HEK293 (cell line): Measurements from ENCODE around the gene LETM1.

ENCODE experiments used
- CTCF ChIA-PET: fragments of 350-600 bp; formaldehyde crosslinking; extraction: SDS; loops from one replicate; lab custom pipeline; 2021; ENCODE audit warnings: antibody characterized with exemption; lab: Yijun Ruan, JAX
- POLR2A ChIA-PET: fragments of 300-600 bp; formaldehyde crosslinking; extraction: SDS; loops from one replicate; lab custom pipeline; 2020; ENCODE audit warnings: antibody characterized with exemption, inconsistent platforms; lab: Yijun Ruan, JAX
- H3K27ac ChIP-seq: fragments of 200-500 bp; sonication (Bioruptor generic); 2 replicates; pipeline ENCODE4 v1.5.1; 2014; ENCODE audit warnings: low read depth, low read length, control low read depth, inconsistent platforms; ENCODE audit errors: extremely low read depth
- H3K36me3 ChIP-seq, 2 experiments: fragments of 200-500 bp in 1 of 2; sonication (Bioruptor generic) in 1 of 2; 1 replicate in 1 of 2; 2 replicates in 1 of 2; pipeline ENCODE4 v1.5.1; 2014 to 2017; ENCODE audit warnings: inconsistent platforms in 2 of 2, low read length in 2 of 2; ENCODE audit not compliant: control insufficient read depth in 2 of 2, insufficient read depth in 1 of 2
- H3K4me1 ChIP-seq: fragments of 200-500 bp; sonication (Bioruptor generic); 2 replicates; pipeline ENCODE4 v1.5.1; 2014; ENCODE audit warnings: mild to moderate bottlenecking, low read length, inconsistent platforms; ENCODE audit not compliant: control insufficient read depth, insufficient read depth
- H3K4me3 ChIP-seq: 2 replicates; pipeline ENCODE4 v1.5.1; 2011; ENCODE audit warnings: low read depth, mild to moderate bottlenecking, control low read depth, low read length, moderate library complexity
- H3K9me3 ChIP-seq: fragments of 200-500 bp; sonication (Bioruptor generic); 2 replicates; pipeline ENCODE4 v1.5.1; 2014; ENCODE audit warnings: low read depth, low read length, inconsistent platforms; ENCODE audit not compliant: control insufficient read depth, insufficient read depth
- SCRT2 ChIP-seq: fragments of 450-650 bp; formaldehyde crosslinking; IDR thresholded peaks from 2 replicates; pipeline ENCODE4 v1.5.1; 2016; ENCODE audit warnings: missing biosample characterization, missing genetic modification characterization
- SP2 ChIP-seq: fragments of 450-650 bp; formaldehyde crosslinking; IDR thresholded peaks from 2 replicates; pipeline ENCODE4 v1.5.1; 2016; ENCODE audit warnings: missing biosample characterization, missing genetic modification characterization
- ZBTB20 ChIP-seq: fragments of 450-650 bp; formaldehyde crosslinking; IDR thresholded peaks from 2 replicates; pipeline ENCODE4 v1.5.1; 2016; ENCODE audit warnings: missing biosample characterization, missing genetic modification characterization
- ZBTB48 ChIP-seq: fragments of 450-650 bp; formaldehyde crosslinking; IDR thresholded peaks from 2 replicates; pipeline ENCODE4 v1.5.1; 2016; ENCODE audit warnings: missing biosample characterization, missing genetic modification characterization
- ZNF248 ChIP-seq: fragments of 450-650 bp; formaldehyde crosslinking; IDR thresholded peaks from 2 replicates; pipeline ENCODE4 v1.5.1; 2017; ENCODE audit warnings: missing biosample characterization, missing genetic modification characterization
- ZNF488 ChIP-seq: fragments of 450-650 bp; formaldehyde crosslinking; IDR thresholded peaks from 2 replicates; pipeline ENCODE4 v1.5.1; 2016; ENCODE audit warnings: missing biosample characterization, missing genetic modification characterization
- ZNF596 ChIP-seq: fragments of 450-650 bp; IDR thresholded peaks from 2 replicates; pipeline ENCODE4 v1.5.0; 2018; ENCODE audit warnings: missing biosample characterization, mild to moderate bottlenecking, missing genetic modification characterization, moderate library complexity
- ZNF692 ChIP-seq: fragments of 450-650 bp; formaldehyde crosslinking; IDR thresholded peaks from 2 replicates; pipeline ENCODE4 v1.5.1; 2016; ENCODE audit warnings: missing biosample characterization, missing genetic modification characterization
- ZNF76 ChIP-seq: fragments of 450-650 bp; formaldehyde crosslinking; IDR thresholded peaks from 2 replicates; pipeline ENCODE4; 2016; ENCODE audit warnings: low read depth, missing biosample characterization, missing genetic modification characterization, borderline replicate concordance
- ZSCAN30 ChIP-seq: fragments of 450-650 bp; IDR thresholded peaks from 2 replicates; pipeline ENCODE4 v1.5.1; 2018; ENCODE audit warnings: missing biosample characterization, mild to moderate bottlenecking, missing genetic modification characterization, moderate library complexity
- ZSCAN4 ChIP-seq: fragments of 450-650 bp; formaldehyde crosslinking; IDR thresholded peaks from 2 replicates; pipeline ENCODE4 v1.5.1; 2017; ENCODE audit warnings: missing biosample characterization, missing genetic modification characterization
- TF ChIP-seq, protein P1 (sequence below): fragments of 450-650 bp; formaldehyde crosslinking; IDR thresholded peaks from 2 replicates; pipeline ENCODE4 v1.5.1; 2016; ENCODE audit warnings: missing biosample characterization, missing genetic modification characterization
- TF ChIP-seq, protein P2 (sequence below): fragments of 450-650 bp; formaldehyde crosslinking; conservative IDR thresholded peaks from 2 replicates; pipeline ENCODE4 v1.5.1; 2016; ENCODE audit warnings: low read depth, missing biosample characterization, missing genetic modification characterization

Gene LETM1

DNA sequence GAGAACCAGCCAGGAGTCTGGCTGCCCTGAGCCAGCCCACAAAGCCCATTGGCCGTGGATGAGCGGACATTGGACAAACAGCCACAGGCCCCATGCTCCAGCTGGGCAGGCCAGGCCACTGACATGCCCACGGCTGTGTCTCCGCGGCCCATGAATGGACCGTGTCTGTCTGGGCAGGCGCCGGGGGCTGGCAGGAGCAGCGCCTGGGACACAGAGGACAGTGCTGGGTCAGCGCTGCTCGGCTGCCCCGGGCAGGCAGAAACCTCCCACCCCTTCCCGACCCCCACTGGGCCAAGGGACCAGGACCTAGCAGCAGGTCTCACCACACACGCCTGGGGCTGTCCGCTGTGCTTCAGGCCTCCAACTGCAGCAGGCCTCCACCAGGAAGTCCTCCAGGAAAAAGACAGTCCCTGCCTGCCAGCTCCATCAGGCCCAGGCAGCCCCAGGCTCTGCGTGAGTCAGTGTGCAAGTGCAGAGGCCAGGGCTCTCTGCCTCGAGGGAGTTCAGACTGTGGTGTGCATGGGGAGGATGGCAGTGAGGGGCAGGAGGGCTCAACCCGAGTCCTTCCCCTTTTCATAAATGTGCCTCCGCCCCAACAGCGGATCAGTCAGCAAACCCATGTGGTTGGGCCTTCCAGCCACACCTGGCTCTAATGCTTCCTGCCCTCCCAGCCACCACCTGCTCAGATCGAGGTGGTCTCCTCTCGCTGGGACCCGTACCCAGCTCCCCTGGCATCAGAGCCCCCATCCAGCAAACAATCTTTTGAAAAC lies 80.0 kb downstream of the LETM1 start:
- Histone ChIP-seq H3K4me1 (no peaks in the 10 kb centered on the region), H3K27ac (no peak overlapping the region), H3K36me3 (no peaks in the 10 kb centered on the region), H3K9me3 (no peaks in the 10 kb centered on the region), H3K4me3 (no peak overlapping the region)
- ChIA-PET CTCF (interaction anchor here (0.6 kb wide), 1 partner anchor 86 kb away, joined by 3 read pairs; no protein-coding TSS in a partner anchor), POLR2A (no interaction called here)
- peak; percentile 33; the same call in 1 of the 2 replicates for TF ChIP-seq ZBTB20 (tag by site-specific recombination)
- TF ChIP-seq, protein P1, sequence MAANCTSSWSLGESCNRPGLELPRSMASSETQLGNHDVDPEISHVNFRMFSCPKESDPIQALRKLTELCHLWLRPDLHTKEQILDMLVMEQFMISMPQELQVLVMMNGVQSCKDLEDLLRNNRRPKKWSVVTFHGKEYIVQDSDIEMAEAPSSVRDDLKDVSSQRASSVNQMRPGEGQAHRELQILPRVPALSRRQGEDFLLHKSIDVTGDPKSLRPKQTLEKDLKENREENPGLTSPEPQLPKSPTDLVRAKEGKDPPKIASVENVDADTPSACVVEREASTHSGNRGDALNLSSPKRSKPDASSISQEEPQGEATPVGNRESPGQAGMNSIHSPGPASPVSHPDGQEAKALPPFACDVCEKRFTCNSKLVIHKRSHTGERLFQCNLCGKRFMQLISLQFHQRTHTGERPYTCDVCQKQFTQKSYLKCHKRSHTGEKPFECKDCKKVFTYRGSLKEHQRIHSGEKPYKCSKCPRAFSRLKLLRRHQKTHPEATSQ (tag by site-specific recombination): no peak
- TF ChIP-seq ZNF692: no peak
- no peak for TF ChIP-seq ZBTB48 (tag by site-specific recombination)
- TF ChIP-seq ZSCAN30 (tag by site-specific recombination): no peak
- no peak for TF ChIP-seq ZNF76 (tag by site-specific recombination)
- no peak for TF ChIP-seq ZNF488 (tag by site-specific recombination)
- 0 out of 2 replicates have a peak, but pooled peaks have one; percentile 14 for TF ChIP-seq SP2 (tag by site-specific recombination)
- TF ChIP-seq ZNF248: no peak
- TF ChIP-seq, protein P2, sequence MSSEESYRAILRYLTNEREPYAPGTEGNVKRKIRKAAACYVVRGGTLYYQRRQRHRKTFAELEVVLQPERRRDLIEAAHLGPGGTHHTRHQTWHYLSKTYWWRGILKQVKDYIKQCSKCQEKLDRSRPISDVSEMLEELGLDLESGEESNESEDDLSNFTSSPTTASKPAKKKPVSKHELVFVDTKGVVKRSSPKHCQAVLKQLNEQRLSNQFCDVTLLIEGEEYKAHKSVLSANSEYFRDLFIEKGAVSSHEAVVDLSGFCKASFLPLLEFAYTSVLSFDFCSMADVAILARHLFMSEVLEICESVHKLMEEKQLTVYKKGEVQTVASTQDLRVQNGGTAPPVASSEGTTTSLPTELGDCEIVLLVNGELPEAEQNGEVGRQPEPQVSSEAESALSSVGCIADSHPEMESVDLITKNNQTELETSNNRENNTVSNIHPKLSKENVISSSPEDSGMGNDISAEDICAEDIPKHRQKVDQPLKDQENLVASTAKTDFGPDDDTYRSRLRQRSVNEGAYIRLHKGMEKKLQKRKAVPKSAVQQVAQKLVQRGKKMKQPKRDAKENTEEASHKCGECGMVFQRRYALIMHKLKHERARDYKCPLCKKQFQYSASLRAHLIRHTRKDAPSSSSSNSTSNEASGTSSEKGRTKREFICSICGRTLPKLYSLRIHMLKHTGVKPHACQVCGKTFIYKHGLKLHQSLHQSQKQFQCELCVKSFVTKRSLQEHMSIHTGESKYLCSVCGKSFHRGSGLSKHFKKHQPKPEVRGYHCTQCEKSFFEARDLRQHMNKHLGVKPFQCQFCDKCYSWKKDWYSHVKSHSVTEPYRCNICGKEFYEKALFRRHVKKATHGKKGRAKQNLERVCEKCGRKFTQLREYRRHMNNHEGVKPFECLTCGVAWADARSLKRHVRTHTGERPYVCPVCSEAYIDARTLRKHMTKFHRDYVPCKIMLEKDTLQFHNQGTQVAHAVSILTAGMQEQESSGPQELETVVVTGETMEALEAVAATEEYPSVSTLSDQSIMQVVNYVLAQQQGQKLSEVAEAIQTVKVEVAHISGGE: no peak
- no peak for TF ChIP-seq ZNF596 (tag by site-specific recombination)
- no peak for TF ChIP-seq ZSCAN4
- TF ChIP-seq, all 188 proteins: peak for 2

DNA sequence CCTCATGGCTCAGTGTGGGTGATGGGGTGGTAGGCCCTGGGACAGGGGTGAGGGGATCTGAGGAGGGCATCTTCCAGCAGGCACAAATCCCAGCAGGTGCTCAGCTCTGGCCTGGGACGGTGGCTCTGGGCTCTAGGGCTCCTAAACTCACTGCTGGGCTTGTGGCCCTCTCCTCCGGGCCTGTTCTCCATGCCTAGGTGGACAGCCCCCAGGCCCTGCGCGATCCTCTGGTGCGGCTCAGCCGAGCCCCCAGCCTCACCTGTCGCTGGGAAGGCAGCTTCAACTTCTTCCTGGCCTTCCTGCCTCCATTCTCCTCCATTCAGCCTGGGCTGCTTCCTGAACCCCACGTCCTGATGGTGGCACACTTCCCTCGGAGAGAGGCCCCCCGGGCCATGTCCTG lies 82.2 kb downstream of the LETM1 start:
- H3K9me3 ChIP-seq: no peaks in the 10 kb centered on the region
- H3K4me1 ChIP-seq: no peaks in the 10 kb centered on the region
- no peaks in the 10 kb centered on the region for H3K36me3 ChIP-seq
- H3K4me3 ChIP-seq: no peak overlapping the region
- POLR2A ChIA-PET: interaction anchor here (0.8 kb wide), 1 partner anchor 22 kb away, joined by 7 read pairs; no protein-coding TSS in a partner anchor
- no peak for TF ChIP-seq ZBTB20 (tag by site-specific recombination)
- peak; percentile 88 for TF ChIP-seq SCRT2 (tag by site-specific recombination)
- CTCF ChIA-PET: interaction anchor here (0.7 kb wide), 1 partner anchor 26 kb away, joined by 4 read pairs; no protein-coding TSS in a partner anchor
- no peak overlapping the region for H3K27ac ChIP-seq
